Adrenal gland (tissue), 5 donors: Measurements from ENCODE around the gene TMEM45A.

Source experiments
- POLR2A ChIP-seq, 2 donors: fragments of 450-650 bp; IDR thresholded peaks; one replicate each; pipeline ENCODE4 v1.6.1; 2017; ENCODE audit warnings: antibody characterized with exemption in 2 of 2, mild to moderate bottlenecking in 2 of 2, moderate library complexity in 1 of 2
- TF ChIP-seq, protein P1 (sequence below), 6 experiments: fragments of 450-650 bp in 4 of 6; fragments of 200-600 bp in 2 of 6; sonication (generic) in 1 of 6; IDR thresholded peaks; 1 replicate in 5 of 6; 2 replicates in 1 of 6; pipeline versions ENCODE4 v1.5.1 to v1.8.0; 2016 to 2021; ENCODE audit warnings: antibody characterized with exemption in 6 of 6, mild to moderate bottlenecking in 2 of 6, moderate library complexity in 1 of 6
- donor health status: DM: no; HTN: no; CAD: no.

DNA sequence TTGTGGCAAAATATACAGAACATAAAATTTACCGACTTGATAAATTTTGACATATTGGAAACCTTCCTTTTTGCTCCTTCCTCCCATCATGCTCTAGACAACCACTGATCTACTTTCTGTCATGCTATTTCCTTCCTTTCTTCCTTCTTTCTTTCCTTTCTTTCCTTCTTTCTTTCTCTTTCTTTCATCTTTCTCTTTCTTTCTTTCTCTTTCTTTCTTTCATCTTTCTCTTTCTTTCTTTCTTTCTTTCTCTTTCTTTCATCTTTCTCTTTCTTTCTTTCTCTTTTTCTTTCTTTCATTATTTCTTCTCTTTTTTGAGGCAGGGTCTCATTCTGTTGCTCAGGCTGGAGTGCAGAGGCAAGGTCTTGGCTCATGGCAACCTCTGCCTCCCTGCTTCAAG is 8.9 kb upstream of the TMEM45A start:
- TF ChIP-seq, protein P1, sequence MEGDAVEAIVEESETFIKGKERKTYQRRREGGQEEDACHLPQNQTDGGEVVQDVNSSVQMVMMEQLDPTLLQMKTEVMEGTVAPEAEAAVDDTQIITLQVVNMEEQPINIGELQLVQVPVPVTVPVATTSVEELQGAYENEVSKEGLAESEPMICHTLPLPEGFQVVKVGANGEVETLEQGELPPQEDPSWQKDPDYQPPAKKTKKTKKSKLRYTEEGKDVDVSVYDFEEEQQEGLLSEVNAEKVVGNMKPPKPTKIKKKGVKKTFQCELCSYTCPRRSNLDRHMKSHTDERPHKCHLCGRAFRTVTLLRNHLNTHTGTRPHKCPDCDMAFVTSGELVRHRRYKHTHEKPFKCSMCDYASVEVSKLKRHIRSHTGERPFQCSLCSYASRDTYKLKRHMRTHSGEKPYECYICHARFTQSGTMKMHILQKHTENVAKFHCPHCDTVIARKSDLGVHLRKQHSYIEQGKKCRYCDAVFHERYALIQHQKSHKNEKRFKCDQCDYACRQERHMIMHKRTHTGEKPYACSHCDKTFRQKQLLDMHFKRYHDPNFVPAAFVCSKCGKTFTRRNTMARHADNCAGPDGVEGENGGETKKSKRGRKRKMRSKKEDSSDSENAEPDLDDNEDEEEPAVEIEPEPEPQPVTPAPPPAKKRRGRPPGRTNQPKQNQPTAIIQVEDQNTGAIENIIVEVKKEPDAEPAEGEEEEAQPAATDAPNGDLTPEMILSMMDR (IDR thresholded peaks at IDR 0.05): no peak
- TF ChIP-seq POLR2A (IDR thresholded peaks at IDR 0.05): no peak
